GM21367 (cell line): ENCODE results near the gene HEY2.
"Not testable (repeated sequence)": the region's sequence is repeated elsewhere in the genome, so short reads cannot be mapped to it uniquely, and the experiment has no call there.

Source experiments
- ATAC-seq: cut with Tn5 transposase; IDR thresholded peaks from one replicate; pipeline ENCODE4 v1.9.1; 2021; ENCODE audit not compliant: unreplicated experiment

The HEY2 gene

DNA sequence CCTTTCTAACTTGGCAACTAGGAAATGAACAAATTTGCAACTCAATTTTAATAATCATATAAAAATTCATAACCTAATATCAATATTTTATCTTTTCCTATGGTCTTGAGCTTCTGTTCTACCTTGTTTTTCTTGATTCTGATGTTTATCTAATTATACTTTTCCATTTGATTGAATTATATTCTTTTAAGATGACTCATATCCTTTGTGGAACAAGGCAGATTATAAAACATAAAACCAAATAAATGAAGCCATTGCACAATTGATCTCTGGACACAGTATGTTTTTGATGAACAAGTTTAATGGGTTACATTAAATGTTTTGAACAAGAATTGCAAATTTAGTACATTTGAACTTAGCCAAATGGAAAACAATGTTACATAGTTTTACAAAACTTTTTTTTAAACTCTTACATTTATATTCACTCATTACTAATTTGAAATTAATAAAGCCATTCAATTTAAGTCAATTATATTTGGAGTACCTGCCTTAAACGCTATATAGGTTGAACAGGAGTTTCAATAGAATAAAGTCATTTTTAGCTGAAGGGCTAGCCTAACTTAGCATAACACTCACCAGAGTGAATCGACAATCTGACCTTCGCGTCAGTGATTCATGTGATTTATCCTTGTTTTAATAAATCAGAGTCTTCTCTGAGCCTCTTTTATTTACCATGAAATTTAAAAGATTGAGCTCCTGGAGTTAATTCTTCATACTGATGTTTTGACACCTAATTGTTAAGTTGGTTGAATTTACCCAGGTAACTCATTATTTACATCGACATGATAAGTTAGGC, 45.1 kb downstream of the HEY2 start:
- no peak for ATAC-seq

DNA sequence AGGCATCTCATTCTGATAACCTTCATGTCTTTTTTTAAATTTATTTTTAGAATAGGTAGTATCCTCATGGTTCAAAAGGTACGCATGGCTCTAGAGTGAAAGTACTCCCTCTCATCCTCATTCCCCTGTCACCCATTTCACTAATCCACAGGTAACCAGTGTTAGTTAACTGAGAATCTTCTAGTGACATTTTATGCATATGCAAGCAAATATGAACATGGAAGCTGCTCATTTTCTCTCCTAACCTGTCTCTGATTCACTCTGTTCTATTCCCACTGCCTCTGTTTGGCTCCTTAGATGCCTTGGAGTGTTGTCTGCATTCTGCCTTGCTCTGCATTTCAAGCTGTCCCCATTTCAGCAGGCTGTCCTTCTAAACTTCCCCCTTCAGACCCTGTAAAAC, 45.9 kb downstream of the HEY2 start:
- no peak for ATAC-seq

DNA sequence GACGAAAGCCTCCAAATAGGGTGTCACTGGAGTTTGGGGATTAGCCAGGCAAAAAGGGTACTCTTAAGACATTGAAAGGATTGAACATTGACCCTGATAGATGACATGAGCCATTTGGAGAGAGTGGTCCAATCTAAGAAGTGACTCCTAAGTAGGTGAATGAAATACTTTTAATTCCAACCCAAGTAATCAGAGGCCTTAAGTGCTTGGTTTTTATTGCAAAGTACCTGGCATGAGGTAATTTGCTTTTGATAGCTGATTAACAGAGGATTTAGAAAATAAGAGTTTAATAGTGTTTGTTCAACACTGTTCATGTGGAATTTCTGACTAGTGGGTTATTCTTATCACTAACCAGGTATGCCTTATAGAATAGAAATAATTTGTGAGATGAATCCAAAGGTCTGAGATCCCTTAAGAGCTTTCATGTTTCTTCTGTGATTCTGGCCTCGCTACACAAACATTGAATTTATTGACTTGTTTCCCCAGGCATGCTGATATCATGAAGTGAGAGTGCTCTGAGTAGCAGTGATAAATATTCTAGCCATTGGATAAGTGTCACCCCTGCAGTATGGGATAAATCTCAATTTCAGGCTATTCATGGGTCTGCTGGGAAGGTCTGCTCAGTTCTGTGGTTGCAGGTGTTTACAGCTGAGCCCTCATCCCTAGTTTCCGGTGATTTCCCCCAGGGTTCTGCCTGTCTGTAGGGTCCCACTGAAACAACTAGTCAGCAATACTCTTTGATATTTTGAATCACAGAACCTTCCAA, 47.9 kb downstream of the HEY2 start:
- ATAC-seq, result no peak

DNA sequence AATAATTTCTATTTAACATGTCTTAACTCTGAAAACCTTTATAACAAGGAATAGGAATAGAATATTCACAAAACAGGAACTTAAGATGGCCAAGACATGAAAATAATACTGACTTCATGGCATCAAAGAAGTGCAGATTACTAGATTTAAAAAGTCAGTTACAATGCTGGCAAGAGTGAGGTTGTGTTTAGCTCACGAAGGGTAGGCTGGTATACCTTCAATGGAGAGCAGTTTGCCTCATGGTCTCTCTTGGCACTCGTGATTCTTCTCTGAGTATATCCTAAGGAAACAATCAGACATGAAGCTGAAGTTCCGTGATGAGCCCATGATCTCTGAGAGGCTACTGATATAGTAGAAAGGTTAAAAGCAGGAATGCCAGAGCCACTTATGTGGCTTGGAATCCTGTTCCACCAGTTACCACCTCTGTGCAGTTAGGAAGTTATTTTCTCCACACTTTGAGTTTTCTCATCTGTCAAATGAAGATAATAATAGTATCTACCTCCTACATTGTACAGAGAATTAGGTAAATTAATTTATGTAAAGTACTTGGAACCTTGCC, 48.5 kb downstream of the HEY2 start:
- no peak for ATAC-seq

DNA sequence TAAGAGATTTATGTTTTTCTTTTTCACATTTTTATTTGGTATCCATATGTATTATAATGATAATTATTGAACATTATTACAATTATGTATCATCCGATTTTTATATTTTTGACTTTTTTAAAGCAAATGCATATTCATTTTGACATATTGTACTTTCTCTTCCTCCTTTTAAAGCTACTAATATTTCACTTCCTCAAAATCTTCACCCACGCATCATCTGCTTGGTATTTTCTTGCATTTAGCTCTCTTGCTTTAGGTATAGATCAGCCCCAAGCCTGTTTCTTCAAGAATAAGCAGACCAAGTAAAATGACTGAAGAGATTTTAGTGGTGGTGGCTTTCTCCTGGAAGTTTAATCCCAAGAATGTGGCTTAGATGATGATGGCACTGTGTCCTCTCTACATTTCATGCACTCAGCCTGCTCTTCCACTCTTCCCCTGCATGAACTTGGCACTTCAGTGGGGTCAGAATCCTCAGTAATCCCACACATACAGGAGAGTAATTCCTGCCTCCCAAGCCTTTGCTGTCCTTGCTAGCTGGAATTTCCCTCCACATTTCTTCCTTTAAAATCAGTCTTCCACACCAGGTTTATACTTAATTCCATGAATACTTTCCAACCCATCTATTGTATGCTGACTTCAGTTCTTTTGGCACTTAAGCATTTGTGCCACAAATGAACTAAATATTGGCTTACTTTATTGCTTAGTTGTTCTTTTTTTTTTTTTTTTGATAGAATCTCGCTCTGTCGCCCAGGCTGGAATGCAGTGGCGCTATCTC, 49.5 kb downstream of the HEY2 start:
- peak; percentile 76 for ATAC-seq

DNA sequence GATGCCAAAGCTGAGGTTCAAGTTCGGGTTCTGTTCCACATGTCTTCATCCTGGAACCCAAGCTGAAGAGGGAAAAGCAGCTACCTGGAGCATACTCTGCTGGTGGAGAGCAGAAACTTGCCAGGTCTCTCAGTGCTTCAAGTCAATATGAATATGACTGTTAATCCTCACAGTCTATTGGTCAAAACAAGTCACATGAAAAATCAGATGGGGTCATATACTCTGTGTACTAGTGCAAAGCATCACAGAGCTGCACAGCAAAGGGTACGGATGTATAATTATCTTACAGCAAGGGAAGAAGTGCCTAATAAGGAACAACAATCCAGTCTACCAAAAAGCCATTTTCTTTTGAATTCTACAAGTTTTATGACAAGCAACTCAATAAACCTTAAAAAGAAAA, 53.0 kb downstream of the HEY2 start:
- ATAC-seq, result peak; percentile 22

DNA sequence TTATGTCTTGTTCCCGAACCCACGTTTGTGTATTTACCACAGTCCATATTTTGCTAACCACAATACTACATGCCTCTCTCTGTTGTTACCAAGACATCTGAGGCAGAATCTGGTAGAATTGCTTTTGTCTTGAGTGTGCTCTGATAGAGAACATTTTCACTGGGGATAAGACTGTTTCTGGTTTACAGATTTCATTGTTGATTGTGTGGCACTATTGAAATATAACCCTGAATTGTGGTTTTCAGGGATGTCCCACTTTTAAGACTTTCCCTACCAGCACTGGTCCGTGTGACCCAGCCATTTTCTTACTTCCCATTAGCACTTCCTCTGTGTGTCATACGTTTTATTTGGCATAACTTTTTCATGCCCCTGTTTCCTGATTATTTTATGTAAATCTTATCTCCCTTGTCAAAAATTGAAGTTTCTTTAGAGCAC, 53.5 kb downstream of the HEY2 start:
- peak; percentile 26 for ATAC-seq

DNA sequence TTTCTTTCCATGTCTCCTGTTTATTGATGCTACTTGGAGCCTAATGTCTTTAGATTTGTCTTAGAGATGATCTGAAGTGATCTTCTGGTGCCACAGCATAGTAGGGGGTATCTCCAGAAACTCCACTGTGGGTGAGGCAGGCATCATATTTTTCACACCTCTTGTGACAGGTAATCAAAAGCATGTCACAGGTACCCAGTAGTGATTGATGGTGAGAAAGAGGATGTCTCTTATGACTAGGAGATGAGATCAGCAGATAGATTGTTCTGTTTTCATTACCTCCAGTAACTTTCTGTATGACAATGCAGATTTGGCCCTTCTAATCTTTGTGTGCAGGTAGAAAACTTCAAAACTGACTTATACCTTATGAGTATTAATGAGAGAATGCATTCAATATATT, 54.8 kb downstream of the HEY2 start:
- ATAC-seq, result peak; percentile 40

DNA sequence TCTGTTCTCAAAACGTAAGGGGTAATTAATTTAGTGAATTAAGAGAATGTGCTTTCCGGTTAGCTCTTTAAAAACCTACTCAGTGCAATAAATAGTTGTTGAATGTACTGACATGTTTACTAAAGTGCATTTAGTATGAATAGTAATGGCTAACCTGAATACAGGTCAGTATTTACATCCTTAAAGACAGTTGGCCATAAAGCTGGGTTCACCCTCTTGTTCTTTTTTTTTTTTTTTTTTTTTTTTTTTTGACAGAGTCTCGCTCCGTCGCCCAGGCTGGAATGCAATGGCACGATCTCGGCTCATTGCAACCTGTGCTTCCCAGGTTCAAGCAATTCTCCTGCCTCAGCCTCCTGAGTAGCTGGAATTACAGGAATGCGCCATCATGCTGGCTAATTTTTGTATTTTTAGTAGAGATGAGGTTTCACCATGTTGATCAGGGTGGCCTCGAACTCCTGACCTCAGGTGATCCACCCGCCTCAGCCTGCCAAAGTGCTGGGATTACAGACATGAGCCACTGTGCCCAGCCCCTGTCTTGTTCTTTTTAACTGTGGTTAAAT, 55.5 kb downstream of the HEY2 start:
- ATAC-seq, result not testable (repeated sequence)

DNA sequence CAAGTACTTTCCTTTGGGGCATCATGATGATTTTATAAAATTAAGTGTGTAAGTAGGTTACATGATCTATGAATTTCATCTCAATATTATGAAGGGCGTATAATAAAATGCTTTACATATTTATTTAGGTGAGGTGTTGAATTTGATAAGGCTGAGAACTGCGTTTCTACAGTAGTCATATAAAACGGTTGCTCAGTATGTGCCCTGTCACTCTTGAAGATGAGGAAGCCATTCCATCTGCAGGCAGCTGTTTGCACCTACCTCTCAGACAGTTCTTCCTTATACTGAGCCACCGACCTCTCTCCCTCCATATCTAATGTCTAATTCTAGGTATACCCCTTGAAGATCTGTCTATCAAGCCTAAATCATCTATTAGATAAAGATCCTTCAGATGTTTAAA, 57.4 kb downstream of the HEY2 start:
- ATAC-seq, result no peak

DNA sequence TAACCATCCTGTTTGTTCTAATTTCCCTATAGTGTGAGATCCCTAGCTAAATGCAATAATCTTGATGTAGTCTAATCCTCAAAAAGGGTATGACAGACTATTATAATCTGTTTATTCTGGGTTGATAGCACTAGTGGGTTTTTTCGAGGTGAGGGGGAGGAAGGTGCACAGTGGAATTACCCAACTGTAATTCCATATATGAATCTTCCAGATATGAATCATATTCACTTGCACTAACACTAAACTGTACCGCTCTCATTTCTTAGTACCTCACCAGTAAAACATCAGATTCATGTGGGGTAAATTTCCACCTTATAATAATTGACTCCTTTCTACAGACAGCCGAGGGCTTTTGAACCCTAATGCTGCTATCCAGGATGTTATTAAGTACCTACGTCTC, 57.9 kb downstream of the HEY2 start:
- ATAC-seq, result peak; percentile 22

DNA sequence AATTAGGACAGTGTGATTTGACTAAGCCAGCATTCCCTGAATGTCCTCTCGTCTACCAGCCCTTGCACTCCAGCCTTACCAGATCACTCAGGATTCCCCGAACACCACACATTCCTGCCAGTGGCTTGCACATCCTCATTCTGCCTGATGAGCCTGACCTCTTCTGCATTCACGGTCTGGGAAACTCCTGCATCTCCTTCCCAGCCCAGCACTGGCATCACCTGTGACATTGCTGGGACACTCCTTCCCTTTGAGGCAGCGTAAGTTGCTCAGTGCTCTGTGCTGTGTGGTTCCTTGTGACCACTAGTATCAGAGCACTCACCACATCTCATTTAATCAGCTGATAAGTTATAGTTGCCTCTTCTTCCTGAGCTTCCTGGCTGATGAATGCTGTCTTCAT, 58.6 kb downstream of the HEY2 start:
- ATAC-seq, result peak; percentile 32

DNA sequence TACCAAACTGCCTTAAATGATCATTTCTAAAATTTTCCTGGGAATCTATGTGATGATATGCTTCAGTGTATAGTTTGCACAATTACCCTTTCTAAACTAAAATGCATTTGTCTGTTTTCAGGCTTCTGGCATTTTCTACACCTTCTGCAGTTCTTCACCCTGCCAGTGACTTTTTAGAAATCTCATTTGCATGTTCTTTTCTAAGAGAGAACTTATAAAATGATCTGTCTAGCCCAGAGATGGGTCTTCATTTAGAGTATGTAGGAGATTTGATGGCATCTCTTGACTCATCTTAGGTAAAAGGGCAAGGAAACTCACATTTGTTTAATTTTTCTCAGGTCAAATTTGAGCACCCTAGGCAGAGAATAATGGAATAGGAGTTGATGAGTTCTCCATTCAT, 59.2 kb downstream of the HEY2 start:
- no peak for ATAC-seq

DNA sequence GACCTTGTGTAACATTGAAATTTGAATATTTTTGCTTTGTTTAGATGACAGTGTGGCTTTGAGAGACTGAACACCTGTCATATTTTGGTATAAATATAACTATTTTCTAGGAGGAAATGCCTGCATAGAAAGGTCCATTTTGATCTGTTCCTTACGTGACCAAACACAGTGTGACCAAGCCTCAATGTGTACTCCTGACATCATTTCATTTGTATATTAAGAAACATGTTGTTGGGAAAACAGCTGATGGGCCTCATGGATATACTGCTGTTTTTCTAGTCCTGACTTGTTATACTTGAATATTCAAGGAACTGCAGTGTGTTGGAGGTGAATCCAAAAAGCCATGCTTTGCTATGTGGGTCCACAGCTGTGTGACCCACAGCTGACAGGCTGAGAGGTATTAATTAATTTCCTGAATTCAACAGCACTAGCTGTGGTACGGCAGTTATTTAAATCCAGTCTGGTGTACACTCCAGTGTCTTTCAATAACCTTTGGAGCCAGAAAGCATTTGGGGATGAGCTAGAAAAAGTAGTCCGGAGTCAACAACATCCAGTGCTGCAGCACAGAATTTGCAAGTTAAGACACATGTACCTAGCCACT, 60.2 kb downstream of the HEY2 start:
- ATAC-seq, result no peak

DNA sequence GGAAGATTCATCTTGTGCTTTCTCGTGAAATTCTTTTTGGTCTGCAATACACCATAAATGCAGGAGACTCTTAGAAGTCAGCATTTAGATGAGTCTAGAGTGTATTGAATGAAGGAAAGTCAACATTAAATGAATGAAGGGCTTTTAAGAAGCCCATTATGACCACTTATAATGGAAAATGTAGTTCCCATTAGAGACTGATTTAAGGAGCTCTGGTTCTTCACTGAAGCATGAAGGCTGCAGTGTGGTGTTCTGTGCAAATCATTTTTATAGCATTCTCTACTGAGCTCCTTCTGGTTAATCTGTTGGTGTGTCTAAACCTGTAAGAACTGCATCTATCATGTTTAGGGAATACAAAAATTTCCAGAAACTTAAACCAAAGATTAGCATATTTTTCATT, 61.0 kb downstream of the HEY2 start:
- ATAC-seq, result no peak
